Endothelial cell of umbilical vein (primary cell): ENCODE data around the gene CCNY. TPM values are rescaled to one million over a fixed set of nuclear protein-coding genes. Genes with fewer than 3 reads are reported as not detected.

Experiments
- BruUV-seq: library from RNA; stranded (reverse); fragments of 400-500 nt; replicated peaks from 2 replicates; lab custom pipeline; 2021; lab: Mats Ljungman, UMichigan
- CTCF ChIA-PET: fragments of 300-600, 350-600 bp; sonication (Branson Sonifier 250); formaldehyde crosslinking; loops from one replicate; lab custom pipeline; 2021; ENCODE audit warnings: antibody characterized with exemption, inconsistent platforms; lab: Charles Lee
- POLR2A ChIA-PET: fragments of 300-600, 350-600 bp; sonication (Branson Sonifier 250); formaldehyde crosslinking; loops from one replicate; lab custom pipeline; 2021; ENCODE audit warnings: antibody characterized with exemption, inconsistent platforms; lab: Charles Lee
- DNase-seq: peaks from one replicate; pipeline ENCODE4 v3.0.0-alpha.2; 2011; ENCODE audit warnings: low read depth, low spot score
- FAIRE-seq: peaks from 2 replicates; lab custom pipeline; 2011; peaks lifted over from hg19 to GRCh38; lab: Jason Lieb, UNC
- H2AFZ ChIP-seq: 2 replicates; pipeline ENCODE4 v1.6.0; 2012; ENCODE audit warnings: low read depth, low read length, control low read depth, inconsistent platforms
- H3K27ac ChIP-seq: 2 replicates; pipeline ENCODE4 v1.5.1; 2011; ENCODE audit warnings: low read depth, mild to moderate bottlenecking, control low read depth, low read length, moderate library complexity; ENCODE audit not compliant: insufficient read depth
- H3K27me3 ChIP-seq, 2 experiments: 2 replicates each; pipeline versions ENCODE4 v1.6.0 to v1.6.1; 2011; ENCODE audit warnings: low read length in 2 of 2, mixed read lengths in 1 of 2; ENCODE audit not compliant: control insufficient read depth in 2 of 2, insufficient read depth in 2 of 2
- H3K36me3 ChIP-seq, 2 experiments: 2 replicates in 1 of 2; 3 replicates in 1 of 2; pipeline ENCODE4 v1.5.1; 2011; ENCODE audit warnings: low read length in 2 of 2, mild to moderate bottlenecking in 1 of 2, moderate library complexity in 1 of 2; ENCODE audit not compliant: control insufficient read depth in 2 of 2, insufficient read depth in 2 of 2; ENCODE audit errors: extremely low read depth in 1 of 2
- H3K4me1 ChIP-seq: 3 replicates; pipeline ENCODE4 v1.5.1; 2011; ENCODE audit warnings: mild to moderate bottlenecking, low read length; ENCODE audit not compliant: control insufficient read depth, insufficient read depth; ENCODE audit errors: extremely low read depth
- H3K4me2 ChIP-seq: 2 replicates; pipeline ENCODE4 v1.6.1; 2011; ENCODE audit warnings: low read length, control low read depth, mixed read lengths; ENCODE audit not compliant: insufficient read depth
- H3K4me3 ChIP-seq, 3 experiments: fragments of 200-600 bp in 1 of 3; sonication (generic), shearing (Covaris generic) in 1 of 3; replicated peaks in 1 of 3; 2 replicates each; pipeline ENCODE4 v1.5.1; 2011 to 2016; ENCODE audit warnings: control low read depth in 3 of 3, low read length in 3 of 3, mild to moderate bottlenecking in 2 of 3, inconsistent platforms in 1 of 3, low read depth in 1 of 3, moderate library complexity in 1 of 3; ENCODE audit not compliant: insufficient read depth in 1 of 3
- H3K79me2 ChIP-seq: 2 replicates; pipeline ENCODE4 v1.6.0; 2012; ENCODE audit warnings: low read length, inconsistent platforms; ENCODE audit not compliant: control insufficient read depth, insufficient read depth
- H3K9ac ChIP-seq: replicated peaks from 2 replicates; pipeline ENCODE3; 2011; ENCODE audit warnings: low read length, control low read depth; ENCODE audit not compliant: insufficient read depth; ENCODE audit errors: extremely low read depth
- H3K9me1 ChIP-seq: replicated peaks from 3 replicates; pipeline ENCODE4 v1.6.0; 2011; ENCODE audit warnings: mild to moderate bottlenecking, low read length; ENCODE audit not compliant: control insufficient read depth, insufficient read depth; ENCODE audit errors: extremely low read depth
- H3K9me3 ChIP-seq: replicated peaks from 2 replicates; pipeline ENCODE4 v1.5.1; 2012; ENCODE audit warnings: low read length, inconsistent platforms; ENCODE audit not compliant: control insufficient read depth, insufficient read depth
- H4K20me1 ChIP-seq: replicated peaks from 2 replicates; pipeline ENCODE3; 2011; ENCODE audit warnings: mild to moderate bottlenecking, low read length; ENCODE audit not compliant: control insufficient read depth, insufficient read depth; ENCODE audit errors: extremely low read depth
- CTCF ChIP-seq, 2 donors: IDR thresholded peaks; 1 replicate in 1 of 2; 2 replicates in 1 of 2; pipeline ENCODE4 v1.5.1; 2011; ENCODE audit warnings: low read length in 2 of 2, mild to moderate bottlenecking in 2 of 2, moderate library complexity in 2 of 2, control low read depth in 1 of 2, inconsistent platforms in 1 of 2, low read depth in 1 of 2; ENCODE audit not compliant: insufficient read depth in 1 of 2; ENCODE audit errors: extremely low read depth in 1 of 2
- EZH2 ChIP-seq: IDR thresholded peaks from 2 replicates; pipeline ENCODE4 v1.6.1; 2012; ENCODE audit warnings: borderline replicate concordance, low read depth, mild to moderate bottlenecking, moderate library complexity, low read length, inconsistent platforms; ENCODE audit not compliant: severe bottlenecking
- FOS ChIP-seq: IDR thresholded peaks from 2 replicates; pipeline ENCODE4 v1.6.1; 2011; ENCODE audit warnings: mild to moderate bottlenecking, low read length, moderate library complexity, borderline replicate concordance; ENCODE audit not compliant: insufficient read depth
- GATA2 ChIP-seq: IDR thresholded peaks from 2 replicates; pipeline ENCODE4 v1.7.0; 2011; ENCODE audit warnings: low read depth, mild to moderate bottlenecking, moderate library complexity, mixed read lengths, low read length; ENCODE audit not compliant: insufficient read length, insufficient read depth
- JUN ChIP-seq: IDR thresholded peaks from 2 replicates; pipeline ENCODE4 v1.6.1; 2011; ENCODE audit warnings: borderline replicate concordance, low read depth; ENCODE audit not compliant: insufficient read length, insufficient read depth
- MAX ChIP-seq: IDR thresholded peaks from 2 replicates; pipeline ENCODE4 v1.6.1; 2011; ENCODE audit not compliant: insufficient read depth, insufficient read length
- MYC ChIP-seq: IDR thresholded peaks from one replicate; pipeline ENCODE4 v1.6.1; 2011; ENCODE audit warnings: mild to moderate bottlenecking, low read depth, low read length
- POLR2A ChIP-seq: IDR thresholded peaks from 2 replicates; pipeline ENCODE4 v1.6.1; 2012; ENCODE audit warnings: low read depth, mild to moderate bottlenecking, control low read depth, low read length
- POLR2AphosphoS5 ChIP-seq: IDR thresholded peaks from 2 replicates; pipeline ENCODE4 v1.6.1; 2012; ENCODE audit warnings: low read depth, mild to moderate bottlenecking, control low read depth, low read length, moderate library complexity; ENCODE audit not compliant: insufficient read depth
- dilution Hi-C: fragments of 300-500 bp; cut with MboI; formaldehyde crosslinking; loops from one replicate; pipeline ENCODE4 v1.15.0; 2019; ENCODE audit warnings: low sequenced_read_pairs; ENCODE audit not compliant: extremely low pct_ligation_motif_present
- intact Hi-C: fragments of 100-400 bp; cut with micrococcal nuclease; formaldehyde crosslinking; loops from one replicate; pipeline ENCODE4 v1.10.0; 2022
- polyA plus RNA-seq, 4 experiments: library from polyadenylated mRNA; depleted of rRNA in 3 of 4; stranded (reverse) in 3 of 4; unstranded in 1 of 4; fragments of >200 nt; gene quantifications; 2 replicates each; pipeline versions ENCODE4 v1.2.1 to v1.2.3, GENCODE V29; 2011 to 2012; ENCODE audit warnings: missing spikeins in 1 of 4
- total RNA-seq: library from RNA; stranded (reverse); gene quantifications from 2 replicates; pipeline ENCODE4 v1.2.3, GENCODE V29; 2021

The CCNY gene
- total and polyA plus RNA-seq, 2 donors (not counting 3 experiments of a cell fraction or from before 2014, with no cell fraction given): 61.5 to 107 TPM

GRCh38 chr10:35567951-35568350 lies 231.6 kb downstream of the CCNY start:
- BruUV-seq: no TSS peak
- no peak for TF ChIP-seq MAX
- TF ChIP-seq CTCF (IDR thresholded peaks at IDR 0.05; ENCODE audit: extremely low read depth in 1 of 2, insufficient read depth in 1 of 2, low read depth in 1 of 2, low read length in 2 of 2): no peak
- Histone ChIP-seq H3K9ac (no peak overlapping the region), H2AFZ (no peak overlapping the region), H4K20me1 (no peaks in the 10 kb centered on the region), H3K4me3 (no peak overlapping the region), H3K4me1 (peaks cover 12% of the 10 kb centered on the region), H3K36me3 (peaks cover 11 to 29% of the 10 kb centered on the region in 2 experiments), H3K9me1 (no peaks in the 10 kb centered on the region), H3K4me2 (no peak overlapping the region), H3K27me3 (no peaks in the 10 kb centered on the region), H3K27ac (no peak overlapping the region), H3K9me3 (no peaks in the 10 kb centered on the region), H3K79me2 (no peaks in the 10 kb centered on the region)
- ChIA-PET CTCF (no interaction called here), POLR2A (no interaction called here)
- no peak for DNase-seq
- no peak for FAIRE-seq
- intact Hi-C loops (loop anchor here (10.0 kb wide), 1 partner anchor 443 kb away; the partner anchor contains the start of gene CREM), dilution Hi-C loops (no loop called here)

- ChIA-PET CTCF (no interaction called here), POLR2A (no interaction called here)
- no TSS peak for BruUV-seq
- no peaks in the 10 kb centered on the region for H3K9me3 ChIP-seq
- H3K9ac ChIP-seq: no peak overlapping the region
- H3K4me2 ChIP-seq: no peak overlapping the region
- H2AFZ ChIP-seq: no peak overlapping the region
- TF ChIP-seq MYC (no peak), MAX (no peak), POLR2A (no peak), EZH2 (no peak), CTCF (IDR thresholded peaks at IDR 0.05; ENCODE audit: extremely low read depth in 1 of 2, insufficient read depth in 1 of 2, low read depth in 1 of 2, low read length in 2 of 2) (no peak), FOS (no peak), JUN (no peak), GATA2 (no peak), POLR2AphosphoS5 (no peak)
- no peak overlapping the region for H3K4me3 ChIP-seq
- intact Hi-C loops: loop anchor here (10.0 kb wide), 1 partner anchor 444 kb away; the partner anchor contains the start of gene CREM
- peaks cover 12% of the 10 kb centered on the region for H3K4me1 ChIP-seq
- no peaks in the 10 kb centered on the region for H3K79me2 ChIP-seq
- H3K9me1 ChIP-seq: no peaks in the 10 kb centered on the region
- H4K20me1 ChIP-seq: no peaks in the 10 kb centered on the region
- H3K27me3 ChIP-seq: no peaks in the 10 kb centered on the region
- FAIRE-seq (no peak), DNase-seq (no peak)
- dilution Hi-C loops: no loop called here
- H3K36me3 ChIP-seq: peaks cover 11 to 30% of the 10 kb centered on the region in 2 experiments
- no peak overlapping the region for H3K27ac ChIP-seq
Observed at GRCh38 chr10:35568483-35569015, 232.2 kb downstream of the CCNY start.
